Measurements from ENCODE around the gene NRXN3.

NRXN3 gene

DNA sequence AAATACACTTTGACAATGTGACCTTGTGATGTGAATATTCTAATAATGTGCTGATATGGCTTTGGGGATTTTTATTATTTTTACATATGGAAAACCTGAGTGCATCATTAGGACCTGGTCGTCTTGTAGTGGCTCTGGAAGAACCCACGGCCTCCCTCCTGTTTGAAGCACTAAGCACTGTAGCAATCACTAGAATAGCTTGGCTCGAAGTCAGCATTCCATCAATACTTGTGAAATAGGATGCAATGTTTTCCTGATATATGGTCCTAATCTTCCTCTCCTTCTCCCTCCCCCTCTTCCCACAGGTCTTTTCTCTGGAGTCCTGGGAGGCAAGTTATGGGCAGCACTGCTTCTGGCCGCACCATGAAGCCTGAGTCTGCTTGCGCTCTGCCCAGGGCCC is 71.9 kb downstream of the NRXN3 start:
- DNase-seq, result no peak

DNA sequence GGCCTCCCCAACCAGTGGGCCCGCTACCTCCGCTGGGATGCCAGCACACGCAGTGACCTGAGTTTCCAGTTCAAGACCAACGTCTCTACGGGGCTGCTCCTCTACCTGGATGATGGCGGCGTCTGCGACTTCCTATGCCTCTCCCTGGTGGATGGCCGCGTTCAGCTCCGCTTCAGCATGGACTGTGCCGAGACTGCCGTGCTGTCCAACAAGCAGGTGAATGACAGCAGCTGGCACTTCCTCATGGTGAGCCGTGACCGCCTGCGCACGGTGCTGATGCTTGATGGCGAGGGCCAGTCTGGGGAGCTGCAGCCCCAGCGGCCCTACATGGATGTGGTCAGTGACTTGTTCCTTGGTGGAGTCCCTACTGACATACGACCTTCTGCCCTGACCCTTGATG is 73.0 kb downstream of the NRXN3 start:
- no peak for DNase-seq

DNA sequence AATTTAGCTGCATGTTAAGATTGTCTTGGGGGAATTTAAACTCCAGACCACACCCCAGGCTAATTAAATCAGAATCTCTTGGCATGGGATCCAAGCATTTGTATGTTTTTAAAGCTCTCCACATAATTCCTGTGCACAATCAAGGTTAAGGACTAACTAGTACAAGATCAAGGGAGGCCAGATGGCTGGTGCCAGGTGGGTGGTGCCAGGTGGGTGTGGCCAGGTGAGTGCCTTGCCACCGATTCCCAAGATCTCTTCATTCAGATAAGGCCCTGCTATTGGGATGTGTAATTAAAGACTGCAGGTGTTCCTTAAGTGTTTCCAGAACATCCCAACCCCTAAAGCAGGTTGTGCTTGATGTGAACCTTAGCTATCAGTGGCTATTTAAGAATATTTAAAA is 75.1 kb downstream of the NRXN3 start:
- no peak for DNase-seq

DNA sequence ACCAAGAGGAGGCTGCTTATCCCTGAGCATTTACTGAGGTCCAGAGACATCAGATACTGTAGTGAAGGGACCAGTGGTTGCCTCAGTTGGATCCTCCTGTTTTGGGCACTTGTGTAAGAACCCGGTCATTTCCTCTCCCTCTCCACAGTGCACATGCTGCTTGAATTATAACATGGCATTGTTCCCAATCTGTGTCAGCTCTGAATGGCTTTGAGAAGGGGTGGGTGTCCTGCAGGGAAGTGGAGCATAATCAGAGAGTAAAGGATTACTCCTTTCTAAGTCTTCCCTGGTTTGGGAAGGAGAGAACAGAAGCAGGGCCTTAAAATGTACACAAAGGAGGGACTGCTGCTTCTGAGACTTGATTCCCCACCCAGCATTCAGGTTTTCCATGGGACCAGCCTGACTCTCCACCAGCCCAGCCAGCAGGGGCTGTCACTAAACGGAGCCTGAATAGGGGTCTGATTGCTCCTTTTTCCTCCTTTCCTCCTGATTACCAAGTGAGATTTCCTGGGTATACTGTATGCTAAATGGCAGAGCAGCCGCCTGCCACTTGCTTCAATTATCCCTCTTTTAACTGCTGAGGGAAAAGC is 78.4 kb downstream of the NRXN3 start:
- no peak for DNase-seq

DNA sequence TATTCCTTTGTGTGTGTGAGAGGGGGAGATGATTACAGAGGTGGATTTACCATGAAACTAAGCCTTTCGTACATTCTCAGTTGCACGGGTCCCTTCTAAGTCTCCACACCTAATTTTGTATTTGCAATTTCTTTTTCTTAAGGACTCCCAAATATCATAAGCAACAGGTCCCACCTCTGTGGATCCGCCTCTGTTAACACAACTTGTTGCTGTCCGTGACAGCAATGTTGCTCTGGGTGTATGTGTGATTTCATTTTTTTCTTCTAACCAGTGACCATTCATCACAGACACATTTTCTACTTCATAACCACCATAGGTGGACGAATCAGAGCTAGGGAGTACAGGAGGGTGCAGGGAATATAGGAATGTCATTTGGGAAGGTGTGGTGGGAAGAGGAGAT is 81.1 kb downstream of the NRXN3 start:
- DNase-seq, result no peak

DNA sequence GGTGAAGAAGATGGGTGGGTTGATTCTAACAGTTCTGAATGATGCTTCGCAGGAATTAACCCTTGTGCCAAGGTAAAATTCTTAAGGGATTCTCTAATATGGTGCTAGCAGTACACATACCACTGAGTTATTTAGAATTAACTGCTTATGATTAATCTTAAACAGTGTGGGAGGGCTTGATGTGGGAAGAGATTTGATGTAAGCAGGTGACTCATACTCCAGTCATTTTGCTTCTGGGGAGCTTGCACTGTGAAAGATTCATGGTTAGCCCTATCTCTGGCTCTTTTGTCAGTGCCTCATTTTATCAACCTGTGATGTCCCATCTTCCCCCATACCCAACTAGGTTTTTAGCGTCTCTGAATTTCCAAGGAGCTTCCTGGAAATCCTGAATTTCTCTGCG is 83.8 kb downstream of the NRXN3 start:
- DNase-seq, result peak in 4 of 56 donors; percentile 4 to 39 (median 22)

DNA sequence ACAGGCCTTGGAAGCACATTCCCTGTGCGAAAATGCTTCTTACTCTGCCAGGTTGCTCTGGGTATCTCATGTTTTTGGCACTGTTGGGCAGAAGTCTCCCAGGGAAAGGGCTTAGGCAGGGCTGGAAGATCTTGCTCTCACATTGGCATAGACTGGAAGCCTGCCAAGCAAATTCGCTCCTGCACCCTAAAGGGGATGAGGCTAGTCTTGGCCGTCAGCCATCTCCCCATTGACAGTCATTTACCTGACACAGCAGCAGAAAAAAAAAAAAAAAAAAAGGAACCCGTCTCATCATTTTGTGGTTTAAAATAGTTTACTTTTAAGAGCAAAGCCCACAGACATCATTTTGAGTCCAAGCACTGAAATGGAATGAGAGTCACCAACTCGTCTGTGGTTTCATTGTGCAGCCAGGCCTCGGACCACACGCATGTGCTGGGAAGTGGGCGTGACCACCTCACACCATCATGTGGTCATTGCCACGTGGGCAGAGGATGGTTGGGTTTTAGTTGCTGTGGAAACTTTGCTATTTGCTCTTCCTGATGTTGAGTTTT is 84.8 kb downstream of the NRXN3 start:
- DNase-seq, result peak in 2 of 56 donors; percentile 6 to 9

DNA sequence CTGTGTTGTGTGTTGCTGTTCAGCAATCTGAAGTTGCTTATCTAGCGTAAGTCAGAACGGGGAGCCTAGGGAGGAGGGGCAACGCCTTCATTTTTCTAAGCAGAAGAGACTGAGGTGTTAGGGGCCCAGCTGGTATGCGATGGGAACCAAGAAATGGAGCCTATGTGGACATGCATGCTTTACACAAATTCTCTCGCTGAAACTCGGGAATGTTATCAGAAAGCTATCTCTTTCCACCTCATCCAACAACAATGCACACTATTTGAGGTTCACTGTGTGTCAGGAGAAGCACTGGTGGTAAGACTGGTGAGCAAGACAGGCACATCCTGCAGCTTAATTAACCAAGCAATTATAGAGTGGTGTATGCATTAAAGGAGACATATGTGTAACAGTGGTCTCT is 89.7 kb downstream of the NRXN3 start:
- no peak for DNase-seq

DNA sequence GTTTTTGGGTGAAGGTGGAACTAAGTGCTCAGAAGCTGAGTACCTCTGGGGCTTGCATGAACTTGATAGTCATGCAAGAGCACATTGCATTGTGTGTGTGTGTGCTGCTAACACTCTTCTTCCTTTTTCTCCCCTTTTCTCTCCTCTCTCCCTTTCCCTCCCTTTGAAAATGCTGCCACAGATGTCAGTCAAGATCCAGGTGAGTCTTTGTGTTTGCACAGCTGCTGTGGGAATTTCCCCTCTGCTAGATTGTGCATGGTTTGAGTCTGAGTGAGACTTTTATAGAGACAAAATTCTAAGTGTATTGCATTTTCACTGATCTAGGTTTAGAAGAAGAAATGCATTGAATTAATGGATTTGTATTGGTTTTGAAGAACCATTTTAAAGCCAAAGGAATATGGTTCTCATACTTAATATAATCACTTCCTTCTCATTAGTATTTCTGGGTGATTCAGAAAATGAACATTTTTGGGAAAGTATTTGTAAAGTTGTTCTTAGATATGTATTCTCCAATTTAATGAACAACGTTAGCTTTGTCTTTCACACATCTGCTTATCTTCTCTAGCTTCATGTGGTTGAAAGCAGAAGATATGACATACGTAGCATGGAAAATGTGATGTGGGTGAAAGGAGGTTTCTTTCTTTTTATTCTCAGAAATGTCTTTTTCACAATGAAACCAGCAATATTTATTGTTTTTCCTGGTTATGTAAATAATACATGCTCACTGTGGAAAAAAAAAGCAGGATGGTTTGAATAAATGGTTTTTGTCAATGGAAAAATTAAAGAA is 108.5 kb downstream of the NRXN3 start:
- no peak for DNase-seq

DNA sequence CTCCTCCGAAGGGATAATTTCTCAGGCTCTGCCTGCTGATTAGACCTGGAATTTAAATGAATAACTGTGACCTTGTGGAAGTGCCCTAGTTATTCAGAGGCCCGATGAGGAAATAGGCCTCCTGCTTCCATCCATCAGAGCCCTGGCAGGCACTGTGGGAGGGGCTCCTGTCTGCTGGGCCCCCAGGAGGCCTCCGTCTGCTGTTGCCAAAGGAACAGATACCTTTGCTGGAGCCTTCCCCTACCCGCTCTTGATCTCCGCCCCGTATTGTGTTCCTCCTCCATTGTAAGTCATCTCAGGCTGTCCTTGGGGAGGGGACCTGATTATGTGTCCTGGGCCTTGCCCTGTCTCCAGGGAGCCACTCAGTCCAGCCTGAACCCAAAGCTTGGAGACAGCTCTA is 112.3 kb downstream of the NRXN3 start:
- DNase-seq, result no peak

DNA sequence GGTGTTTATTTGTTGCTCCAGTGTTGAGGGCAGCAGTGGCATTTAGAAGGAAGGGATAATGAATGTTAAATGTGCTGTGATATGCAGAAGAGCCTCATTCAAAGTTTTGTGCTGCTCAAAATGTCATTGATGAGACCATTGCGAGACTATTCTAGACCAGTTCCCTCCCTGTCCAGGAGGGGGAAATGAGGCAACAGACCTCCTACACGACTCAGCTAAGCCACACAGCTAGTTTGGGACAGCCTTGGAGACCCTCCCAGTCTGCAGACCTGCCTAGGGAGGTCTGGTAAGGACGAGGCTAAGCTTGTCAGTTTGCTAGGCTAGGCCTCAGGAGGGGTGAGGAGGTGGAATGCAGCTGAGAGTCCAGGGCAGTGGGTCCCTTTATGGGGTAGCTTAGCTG is 116.0 kb downstream of the NRXN3 start:
- no peak for DNase-seq

DNA sequence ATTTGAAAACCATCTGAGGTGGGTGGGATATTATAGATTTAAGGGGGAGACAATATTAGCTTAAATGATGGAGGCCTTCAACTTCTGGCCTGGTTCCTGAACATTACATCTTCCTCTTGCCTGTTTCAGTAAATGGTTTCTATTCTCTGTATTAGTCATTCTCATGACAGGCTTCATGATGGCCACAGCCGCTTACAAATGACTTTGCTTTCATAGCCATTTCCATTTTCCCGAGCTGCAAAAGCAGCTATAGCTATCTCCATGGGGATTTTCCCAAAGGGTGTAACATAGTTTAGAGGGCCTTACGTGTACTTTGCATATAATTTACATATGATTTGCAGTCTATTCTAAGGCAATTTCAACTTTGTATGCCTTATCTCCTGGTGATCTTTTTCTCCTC is 121.8 kb downstream of the NRXN3 start:
- no peak for DNase-seq

DNA sequence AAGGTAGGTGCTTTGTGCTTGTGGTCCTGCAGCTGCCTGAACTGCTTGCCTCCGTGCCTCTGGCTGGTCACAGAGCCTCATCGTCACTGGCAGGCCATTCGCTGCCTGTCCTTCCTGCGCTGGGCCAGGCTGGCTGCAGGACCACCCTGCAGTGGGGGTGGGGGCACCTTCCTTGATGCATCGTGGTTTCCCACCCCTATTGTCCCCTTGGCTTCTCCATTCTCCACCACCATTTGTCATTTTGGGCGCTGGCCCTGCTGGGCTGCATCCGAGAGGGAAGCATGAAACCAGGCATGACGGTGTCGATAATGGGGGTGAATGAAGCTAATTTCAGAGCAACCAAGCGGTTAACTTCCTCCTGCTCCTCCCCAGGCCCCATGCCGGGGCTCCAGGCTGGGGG is 127.7 kb downstream of the NRXN3 start:
- DNase-seq, result no peak

DNA sequence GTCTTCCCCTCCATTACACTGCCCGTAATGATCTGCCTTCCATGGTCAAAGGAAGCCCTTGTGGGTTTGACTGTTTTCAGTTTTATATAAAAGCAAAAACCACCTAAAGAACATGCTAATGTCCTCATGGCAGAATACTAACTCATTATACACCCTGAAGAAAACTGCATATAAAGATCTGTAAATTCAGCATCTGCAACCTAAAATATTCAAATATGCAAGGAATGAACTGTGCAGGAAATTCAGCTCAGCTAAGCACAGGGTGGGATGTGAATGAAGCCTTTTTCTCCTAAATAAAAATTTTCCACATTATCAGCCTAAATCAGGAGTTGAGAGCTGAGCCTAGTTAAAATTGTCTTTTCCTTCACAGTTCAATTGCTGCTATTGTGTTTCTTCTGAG is 128.1 kb downstream of the NRXN3 start:
- DNase-seq, result no peak

DNA sequence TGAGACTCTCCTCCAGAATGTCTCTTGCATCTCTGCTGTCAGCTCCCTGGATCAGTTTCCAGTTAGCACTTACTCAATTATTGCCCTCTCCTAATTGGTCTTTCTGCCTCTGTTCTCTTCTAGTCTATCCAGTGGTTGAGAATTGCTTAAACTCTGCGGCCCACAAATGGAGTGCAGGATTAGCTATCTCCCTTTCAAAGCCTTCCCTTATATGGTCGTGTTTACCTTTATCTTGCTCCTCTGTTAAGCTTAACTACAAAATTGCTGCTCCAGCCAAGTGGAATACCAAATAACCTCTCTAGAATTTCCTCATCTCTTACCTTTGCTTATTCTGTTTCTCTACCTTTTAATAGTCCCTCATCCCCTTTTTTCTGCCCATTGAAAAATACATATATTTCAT is 132.7 kb downstream of the NRXN3 start:
- no peak for DNase-seq

DNA sequence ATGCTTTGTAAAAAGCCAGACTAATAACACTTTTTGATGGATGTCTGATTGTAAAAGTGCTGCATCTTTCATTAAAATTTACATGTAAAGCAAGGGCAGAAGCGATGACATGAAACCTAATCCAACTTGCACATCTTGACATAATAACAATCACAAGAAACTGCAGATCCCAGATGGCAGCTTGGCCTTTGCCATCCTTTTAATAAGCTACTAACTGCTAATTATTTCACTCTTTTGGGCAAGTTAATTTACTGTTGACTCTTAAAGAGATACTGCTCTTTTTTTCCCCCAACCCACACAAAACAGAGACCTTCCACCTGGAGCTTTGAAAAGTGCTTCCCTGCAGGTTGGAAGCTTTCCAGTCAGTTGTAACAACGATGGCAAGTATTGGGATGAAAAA is 137.5 kb downstream of the NRXN3 start:
- no peak for DNase-seq

DNA sequence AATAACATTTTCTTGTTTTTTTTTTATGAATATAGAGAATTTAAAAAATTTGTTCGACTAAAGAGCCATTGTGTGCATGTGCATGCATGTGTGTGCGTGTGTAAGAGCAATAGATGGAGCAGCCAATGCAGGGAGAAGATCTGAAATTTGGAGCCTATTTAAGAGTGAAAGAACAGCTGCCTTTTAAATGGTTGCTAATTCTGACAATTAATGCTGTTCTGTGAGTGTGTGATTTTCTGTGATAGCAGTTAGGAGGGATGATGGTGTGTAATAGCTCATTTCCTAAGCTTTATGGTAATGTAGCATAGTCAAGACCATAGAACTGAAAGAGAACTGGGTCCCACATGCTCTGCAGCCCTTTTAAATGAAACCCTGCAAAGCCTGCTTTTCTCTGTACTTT is 137.9 kb downstream of the NRXN3 start:
- DNase-seq, result no peak

DNA sequence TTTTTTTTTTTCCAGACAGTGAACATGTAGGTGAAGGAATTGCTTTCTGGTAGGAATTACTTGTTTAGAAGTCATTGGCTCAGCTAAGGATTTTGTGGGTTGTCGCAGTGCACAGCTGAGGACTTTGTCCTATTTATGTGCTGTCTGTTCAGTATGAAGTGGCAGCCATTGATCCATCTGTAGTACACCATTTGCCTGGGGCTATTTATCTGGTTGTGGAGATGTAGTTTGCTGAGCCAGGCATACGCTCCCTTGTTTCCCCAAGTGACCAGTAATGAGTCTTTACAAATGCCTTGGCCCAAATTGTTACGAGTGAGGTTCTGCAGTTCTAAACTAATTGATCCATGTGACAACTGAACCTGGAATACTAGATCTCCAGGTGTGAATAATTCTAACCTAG is 140.1 kb downstream of the NRXN3 start:
- DNase-seq, result no peak

DNA sequence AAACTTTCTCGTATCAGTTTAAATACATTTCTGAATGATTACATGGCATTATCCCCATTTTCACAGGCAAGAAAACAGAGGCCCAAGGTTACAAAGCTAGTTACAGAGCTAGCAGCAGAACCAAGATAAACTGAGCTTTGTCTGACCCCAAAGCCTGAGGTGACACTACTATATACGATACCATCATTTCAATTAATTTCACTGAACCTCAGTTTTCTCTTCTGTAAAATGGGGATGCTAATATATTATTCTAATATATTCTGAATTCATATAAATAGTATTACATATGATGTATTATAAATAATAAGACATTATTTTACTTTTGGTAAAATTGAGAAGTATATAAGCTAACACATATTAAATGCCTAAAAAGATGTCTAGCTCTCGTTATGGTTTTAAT is 143.3 kb downstream of the NRXN3 start:
- DNase-seq, result no peak

DNA sequence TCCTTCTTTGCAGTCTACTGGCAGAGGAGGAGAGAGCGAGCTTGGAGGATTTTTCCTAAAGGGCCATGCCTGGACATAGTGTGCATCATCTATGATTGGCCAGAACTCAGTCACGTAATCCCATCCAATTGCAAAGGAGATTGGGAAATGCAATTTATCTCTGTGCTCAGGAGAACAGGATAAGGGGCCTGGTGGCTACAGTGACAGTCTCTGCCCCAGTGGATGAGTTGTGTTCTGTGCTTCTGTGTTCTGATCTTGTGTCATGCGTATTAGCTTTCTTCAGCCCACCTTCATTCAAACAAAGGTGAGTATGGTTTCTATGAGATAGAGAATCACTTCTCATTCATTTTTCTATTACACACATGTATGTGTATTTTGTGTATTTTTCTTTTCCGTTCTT is 144.3 kb downstream of the NRXN3 start:
- no peak for DNase-seq

DNA sequence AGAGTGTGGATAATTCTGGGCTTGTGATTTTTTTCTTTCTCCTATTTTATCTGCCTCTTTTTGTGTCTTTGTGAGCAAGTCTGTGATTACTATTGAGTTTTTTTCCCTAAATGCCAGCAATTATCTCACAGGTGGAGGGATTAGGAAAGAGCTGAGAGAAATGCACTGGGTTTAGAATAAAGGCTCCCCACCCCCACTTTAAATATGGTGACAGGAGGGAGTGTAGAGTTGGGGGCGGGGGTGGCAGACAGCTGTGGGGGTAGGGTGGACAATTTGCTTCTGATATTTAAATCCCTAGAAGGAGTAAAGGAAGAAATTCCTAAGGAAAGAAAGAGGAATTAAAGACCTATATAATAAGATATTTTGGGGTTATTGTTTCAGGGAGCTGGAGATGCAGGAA is 145.9 kb downstream of the NRXN3 start:
- no peak for DNase-seq

DNA sequence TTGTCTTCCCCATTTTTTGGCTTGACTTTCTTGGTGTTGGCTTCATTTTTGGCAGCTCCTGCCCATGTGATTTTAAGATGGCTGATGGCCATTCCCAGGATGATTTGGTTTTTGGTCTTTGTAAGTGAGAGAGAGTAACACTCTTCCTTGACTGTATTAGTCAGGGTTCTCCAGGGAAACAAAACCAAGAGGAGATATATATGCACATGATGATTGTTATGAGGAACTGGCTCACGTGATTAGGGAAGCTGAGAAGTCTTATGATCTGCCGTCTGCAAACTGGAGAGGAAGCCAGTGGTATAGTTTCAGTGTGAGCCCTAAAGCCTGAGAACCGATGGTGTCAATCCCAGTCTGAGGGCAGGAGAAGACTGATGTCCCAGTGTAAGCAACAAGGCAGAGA is 146.6 kb downstream of the NRXN3 start:
- DNase-seq, result no peak

DNA sequence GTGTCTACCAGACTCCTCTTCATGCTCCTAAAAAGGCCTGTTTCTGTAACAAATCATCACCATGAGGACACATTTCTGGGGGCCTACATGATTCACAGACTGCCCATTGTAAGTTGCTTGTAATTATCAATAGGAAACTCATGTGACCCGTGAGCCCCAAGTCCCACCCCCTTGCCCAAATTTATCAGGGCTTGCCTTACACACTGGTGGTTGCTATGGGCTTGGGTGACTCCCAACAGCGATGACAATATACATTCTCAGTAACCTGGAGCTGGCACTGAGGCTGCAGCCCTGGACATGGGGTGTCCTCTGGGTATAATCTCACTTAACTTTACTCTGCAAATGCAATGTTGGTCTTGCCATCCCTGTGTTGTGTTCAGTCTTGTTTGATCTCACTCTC is 149.2 kb downstream of the NRXN3 start:
- no peak for DNase-seq
